Body of pancreas (tissue), 4 donors: ENCODE measurements around the gene PHAF1. TPM values are rescaled to one million over a fixed set of nuclear protein-coding genes. Genes with fewer than 3 reads are reported as not detected.

Source experiments
- ATAC-seq: fragments of 150-250 bp; one replicate; pipeline ENCODE4 v1.9.1; 2016
- DNase-seq, 4 donors: peaks; one replicate each; pipeline ENCODE4 v3.0.0-alpha.2; 2019
- H3K27ac ChIP-seq, 4 donors: fragments of 200-600 bp; sonication (generic); 1 replicate in 3 of 4; 2 replicates in 1 of 4; pipeline versions ENCODE4 v1.5.1 to v1.6.1; 2016 to 2019; ENCODE audit warnings: mild to moderate bottlenecking in 1 of 4, mixed read lengths in 1 of 4, moderate library complexity in 1 of 4
- H3K27me3 ChIP-seq, 2 donors: fragments of 200-600 bp; sonication (generic); one replicate each; pipeline ENCODE4 v1.6.0; 2016; ENCODE audit warnings: mild to moderate bottlenecking in 1 of 2
- H3K36me3 ChIP-seq, 2 donors: fragments of 200-600 bp; sonication (generic); replicated peaks in 1 of 2; 2 replicates each; pipeline ENCODE4 v1.5.1; 2016; ENCODE audit warnings: low read depth in 2 of 2; ENCODE audit not compliant: insufficient read depth in 1 of 2
- H3K4me1 ChIP-seq: fragments of 200-600 bp; sonication (generic); one replicate; pipeline ENCODE4 v1.6.0; 2016
- H3K4me3 ChIP-seq, 2 donors: fragments of 200-600 bp; sonication (generic); 1 replicate in 1 of 2; 2 replicates in 1 of 2; pipeline ENCODE4 v1.5.1; 2016 to 2019
- H3K9me3 ChIP-seq, 3 donors: fragments of 200-600 bp; sonication (generic); 1 replicate in 2 of 3; 2 replicates in 1 of 3; pipeline ENCODE4 v1.5.1; 2016
- POLR2A ChIP-seq, 3 donors: fragments of 450-650 bp; IDR thresholded peaks; one replicate each; pipeline ENCODE4 v1.6.1; 2016; ENCODE audit warnings: antibody characterized with exemption in 3 of 3, mild to moderate bottlenecking in 2 of 3
- whole genome bisulfite sequencing, 2 donors: methylation state at CpG; one replicate each; pipeline ENCODE4 v1.1.5; 2017; 5-methylcytosine and 5-hydroxymethylcytosine counted together
- intact Hi-C: fragments of 100-400 bp; cut with DNase I; formaldehyde crosslinking; loops from one replicate; pipeline ENCODE4 v1.15.1; 2023
- total RNA-seq, 2 donors: library from RNA; depleted of rRNA; stranded (reverse); fragments of >200 nt; gene quantifications; one replicate each; pipeline ENCODE4 v1.1.0, GENCODE V29; 2016
- TF ChIP-seq, protein P1 (sequence below), 7 experiments: fragments of 450-650 bp in 4 of 7; fragments of 200-600 bp in 3 of 7; sonication (generic) in 3 of 7; IDR thresholded peaks; one replicate each; pipeline ENCODE4 v1.5.1; 2016 to 2019; ENCODE audit warnings: antibody characterized with exemption in 7 of 7

PHAF1 gene
- total RNA-seq, 2 donors from 2014 or later: 7.8 to 18.5 TPM

DNA sequence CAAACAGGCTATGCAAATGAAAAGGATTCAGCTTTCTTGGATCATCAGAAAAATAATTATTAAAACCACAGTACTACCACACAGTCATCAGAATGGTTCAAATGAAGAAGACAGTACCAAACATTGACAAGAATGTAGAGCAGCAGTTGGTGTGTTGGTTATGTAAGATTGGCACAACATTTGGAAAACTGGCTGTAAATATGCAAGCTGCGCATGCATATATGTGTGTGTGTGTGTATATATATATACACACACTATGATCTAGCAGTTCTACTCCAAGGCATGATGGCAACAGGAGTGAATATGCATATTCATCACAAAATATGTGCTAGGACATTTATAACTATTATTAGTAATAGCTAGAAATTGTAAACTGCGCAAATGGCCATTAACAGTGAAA lies 34.4 kb upstream of the PHAF1 start:
- no peak for TF ChIP-seq POLR2A (IDR thresholded peaks at IDR 0.05)
- TF ChIP-seq, protein P1, sequence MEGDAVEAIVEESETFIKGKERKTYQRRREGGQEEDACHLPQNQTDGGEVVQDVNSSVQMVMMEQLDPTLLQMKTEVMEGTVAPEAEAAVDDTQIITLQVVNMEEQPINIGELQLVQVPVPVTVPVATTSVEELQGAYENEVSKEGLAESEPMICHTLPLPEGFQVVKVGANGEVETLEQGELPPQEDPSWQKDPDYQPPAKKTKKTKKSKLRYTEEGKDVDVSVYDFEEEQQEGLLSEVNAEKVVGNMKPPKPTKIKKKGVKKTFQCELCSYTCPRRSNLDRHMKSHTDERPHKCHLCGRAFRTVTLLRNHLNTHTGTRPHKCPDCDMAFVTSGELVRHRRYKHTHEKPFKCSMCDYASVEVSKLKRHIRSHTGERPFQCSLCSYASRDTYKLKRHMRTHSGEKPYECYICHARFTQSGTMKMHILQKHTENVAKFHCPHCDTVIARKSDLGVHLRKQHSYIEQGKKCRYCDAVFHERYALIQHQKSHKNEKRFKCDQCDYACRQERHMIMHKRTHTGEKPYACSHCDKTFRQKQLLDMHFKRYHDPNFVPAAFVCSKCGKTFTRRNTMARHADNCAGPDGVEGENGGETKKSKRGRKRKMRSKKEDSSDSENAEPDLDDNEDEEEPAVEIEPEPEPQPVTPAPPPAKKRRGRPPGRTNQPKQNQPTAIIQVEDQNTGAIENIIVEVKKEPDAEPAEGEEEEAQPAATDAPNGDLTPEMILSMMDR (IDR thresholded peaks at IDR 0.05): no peak
- Histone ChIP-seq H3K4me1 (no peaks in the 10 kb centered on the region), H3K27me3 (no peaks in the 10 kb centered on the region), H3K27ac (no peak overlapping the region), H3K4me3 (no peak overlapping the region), H3K9me3 (no peaks in the 10 kb centered on the region), H3K36me3 (peaks cover 0 to 9% of the 10 kb centered on the region in 2 donors)
- WGBS, 2 donors: 94 to 95% methylated on average over 2 of the region's 2 CpGs
- intact Hi-C loops: no loop called here
- no peak for ATAC-seq
- DNase-seq: no peak

DNA sequence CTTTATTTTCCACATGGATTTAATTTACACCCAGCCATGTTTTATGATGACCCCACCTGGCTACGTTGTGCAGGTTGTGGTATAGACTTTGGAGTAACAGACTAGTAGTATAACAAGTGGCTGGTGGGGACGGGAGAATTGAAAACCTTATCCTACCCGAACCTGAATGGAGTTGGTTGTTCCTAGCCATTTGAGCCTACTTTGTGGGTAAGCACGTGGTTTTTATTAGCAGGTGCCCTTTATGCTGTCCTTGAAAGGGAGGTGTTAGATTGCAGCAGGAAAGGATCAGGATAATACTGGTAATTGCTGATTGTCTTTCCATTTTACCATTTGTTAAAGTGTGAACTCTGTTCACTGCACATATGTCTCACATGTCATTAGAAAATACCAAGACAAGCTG lies 31.9 kb upstream of the PHAF1 start:
- intact Hi-C loops: no loop called here
- Histone ChIP-seq H3K9me3 (no peaks in the 10 kb centered on the region), H3K27ac (no peak overlapping the region), H3K4me1 (no peaks in the 10 kb centered on the region), H3K27me3 (no peaks in the 10 kb centered on the region), H3K36me3 (peaks cover 0 to 8% of the 10 kb centered on the region in 2 donors), H3K4me3 (no peak overlapping the region)
- TF ChIP-seq POLR2A (IDR thresholded peaks at IDR 0.05): no peak
- TF ChIP-seq, protein P1 (IDR thresholded peaks at IDR 0.05): no peak
- DNase-seq (no peak), ATAC-seq (no peak)
- WGBS, 2 donors: 74 to 80% methylated on average over 4 of the region's 4 CpGs

DNA sequence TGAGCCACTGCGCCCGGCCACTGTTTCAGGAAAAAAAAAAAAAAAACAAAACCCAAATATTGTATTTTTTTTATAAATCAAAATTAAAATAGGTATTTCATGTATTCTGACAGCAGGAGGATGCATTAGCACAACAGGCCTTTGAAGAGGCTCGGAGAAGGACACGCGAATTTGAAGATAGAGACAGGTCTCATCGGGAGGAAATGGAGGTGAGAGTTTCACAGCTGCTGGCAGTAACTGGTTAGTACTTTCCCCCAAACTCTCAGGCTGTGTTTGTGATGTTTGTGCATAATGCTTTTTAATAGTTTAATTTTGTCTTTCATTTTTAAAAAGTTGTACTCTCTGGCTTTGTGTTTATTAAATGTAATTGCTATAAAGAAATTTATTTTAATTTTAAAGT lies 27.6 kb upstream of the PHAF1 start:
- intact Hi-C loops: no loop called here

DNA sequence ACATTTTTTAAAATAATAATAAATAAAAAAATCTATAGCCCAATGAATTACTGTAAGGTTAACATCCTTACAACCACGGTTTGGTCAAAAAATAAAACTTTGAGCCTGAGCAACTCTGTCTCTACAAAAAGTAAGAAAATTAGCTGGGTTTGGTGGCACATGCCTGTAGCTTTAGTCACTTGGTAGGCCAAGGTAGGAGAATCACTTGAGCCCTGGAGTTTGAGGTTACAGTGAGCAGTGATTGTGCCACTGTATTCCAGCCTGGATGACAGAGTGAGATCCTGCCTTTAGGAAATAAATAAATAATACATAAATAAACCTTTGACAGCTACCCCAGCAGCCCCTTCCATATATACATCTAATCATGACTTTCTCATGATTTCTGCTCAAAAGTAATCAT lies 26.9 kb upstream of the PHAF1 start:
- intact Hi-C loops: no loop called here
- Histone ChIP-seq H3K36me3 (no peaks in the 10 kb centered on the region), H3K27me3 (no peaks in the 10 kb centered on the region), H3K9me3 (no peaks in the 10 kb centered on the region), H3K27ac (no peak overlapping the region), H3K4me1 (no peaks in the 10 kb centered on the region), H3K4me3 (no peak overlapping the region)
- WGBS, 2 donors: 90 to 91% methylated on average over 1 of the region's 1 CpG
- no peak for TF ChIP-seq POLR2A (IDR thresholded peaks at IDR 0.05)
- TF ChIP-seq, protein P1 (IDR thresholded peaks at IDR 0.05): no peak
- ATAC-seq: no peak
- no peak for DNase-seq

More for the DNA sequence above, 27.6 kb upstream of the PHAF1 start:
- Histone ChIP-seq H3K36me3 (no peaks in the 10 kb centered on the region), H3K9me3 (no peaks in the 10 kb centered on the region), H3K27me3 (no peaks in the 10 kb centered on the region), H3K4me1 (no peaks in the 10 kb centered on the region), H3K27ac (no peak overlapping the region), H3K4me3 (no peak overlapping the region)
- DNase-seq: no peak
- no peak for TF ChIP-seq POLR2A (IDR thresholded peaks at IDR 0.05)
- TF ChIP-seq, protein P1 (IDR thresholded peaks at IDR 0.05): no peak
- ATAC-seq: no peak
- WGBS, 2 donors: 93 to 94% methylated on average over 6 of the region's 6 CpGs

DNA sequence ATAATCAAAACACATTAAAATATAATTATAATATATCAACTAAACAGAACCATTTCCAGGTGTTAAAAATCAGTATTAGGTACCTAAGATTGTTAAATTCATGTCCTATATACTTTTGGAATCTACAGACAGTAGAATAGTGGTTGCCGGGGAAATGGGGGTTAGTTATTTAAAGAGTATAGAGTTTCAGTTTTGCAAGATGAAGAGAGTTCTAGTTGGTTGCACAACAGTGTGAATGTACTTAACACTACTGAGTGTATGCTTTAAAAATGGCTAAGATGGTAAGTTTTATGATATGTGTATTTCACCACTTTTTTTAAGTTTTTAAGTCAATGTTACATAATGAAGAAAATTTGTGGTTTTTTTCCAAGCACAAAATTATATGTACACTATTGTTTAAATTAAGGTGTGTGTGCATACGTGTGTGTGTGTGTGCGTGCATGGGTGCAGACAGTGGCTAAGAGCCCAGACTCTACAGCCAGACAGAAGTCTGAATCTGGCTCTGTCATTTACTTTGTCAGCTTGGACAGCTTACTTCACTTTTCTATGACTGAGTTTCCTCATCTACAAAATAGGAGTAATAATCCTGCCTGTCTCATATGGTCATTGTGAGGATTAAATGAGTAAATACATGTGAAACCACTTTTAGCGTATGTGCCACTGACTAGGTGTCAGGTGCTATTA lies 25.3 kb upstream of the PHAF1 start:
- H3K27me3 ChIP-seq: no peaks in the 10 kb centered on the region
- H3K9me3 ChIP-seq: no peaks in the 10 kb centered on the region
- TF ChIP-seq, protein P1 (IDR thresholded peaks at IDR 0.05): no peak
- TF ChIP-seq POLR2A (IDR thresholded peaks at IDR 0.05): no peak
- 88 to 93% methylated on average over 4 of the region's 4 CpGs for WGBS, 2 donors
- no peak overlapping the region for H3K4me3 ChIP-seq
- ATAC-seq (no peak), DNase-seq (no peak)
- H3K36me3 ChIP-seq: no peaks in the 10 kb centered on the region
- H3K4me1 ChIP-seq: no peaks in the 10 kb centered on the region
- no peak overlapping the region for H3K27ac ChIP-seq
- intact Hi-C loops: no loop called here
